Astrocyte (in vitro differentiated cells and primary cell): ENCODE measurements around the gene SUN5. TPM values are rescaled to one million over a fixed set of nuclear protein-coding genes. Genes with fewer than 3 reads are reported as not detected.

ENCODE experiments used
- DNase-seq: peaks from one replicate; pipeline ENCODE4 v3.0.0-alpha.2; 2010; ENCODE audit warnings: low read depth
- FAIRE-seq: peaks from 2 replicates; lab custom pipeline; 2011; peaks lifted over from hg19 to GRCh38; lab: Jason Lieb, UNC
- H2AFZ ChIP-seq: 2 replicates; pipeline ENCODE4 v1.6.0; 2012; ENCODE audit warnings: low read depth, low read length, inconsistent platforms
- H3K27ac ChIP-seq: 2 replicates; pipeline ENCODE4 v1.5.1; 2011; ENCODE audit warnings: low read depth, low read length, inconsistent platforms
- H3K27me3 ChIP-seq: 2 replicates; pipeline ENCODE4 v1.6.0; 2011; ENCODE audit warnings: low read length, inconsistent platforms; ENCODE audit not compliant: insufficient read depth
- H3K36me3 ChIP-seq: 2 replicates; pipeline ENCODE4 v1.5.1; 2011; ENCODE audit warnings: low read length, inconsistent platforms; ENCODE audit not compliant: insufficient read depth
- H3K4me1 ChIP-seq: 2 replicates; pipeline ENCODE4 v1.5.1; 2011; ENCODE audit warnings: low read length, inconsistent platforms; ENCODE audit not compliant: insufficient read depth
- H3K4me2 ChIP-seq: 2 replicates; pipeline ENCODE4 v1.6.0; 2012; ENCODE audit warnings: low read length, inconsistent platforms
- H3K4me3 ChIP-seq: 2 replicates; pipeline ENCODE4 v1.5.1; 2011; ENCODE audit warnings: low read depth, mild to moderate bottlenecking, low read length, inconsistent platforms; ENCODE audit not compliant: insufficient read depth
- H3K79me2 ChIP-seq: 2 replicates; pipeline ENCODE4 v1.6.0; 2012; ENCODE audit warnings: mild to moderate bottlenecking, low read length, inconsistent platforms; ENCODE audit not compliant: insufficient read depth
- H3K9ac ChIP-seq: 2 replicates; pipeline ENCODE4 v1.6.0; 2012; ENCODE audit warnings: mild to moderate bottlenecking, low read length, inconsistent platforms
- H3K9me3 ChIP-seq: 2 replicates; pipeline ENCODE4 v1.5.1; 2012; ENCODE audit warnings: low read depth, mild to moderate bottlenecking, low read length, inconsistent platforms; ENCODE audit not compliant: insufficient read depth
- H4K20me1 ChIP-seq: 2 replicates; pipeline ENCODE4 v1.6.0; 2012; ENCODE audit warnings: low read length, inconsistent platforms; ENCODE audit not compliant: insufficient read depth
- H3K27ac Mint-ChIP-seq: one replicate; pipeline ENCODE4 v1.8.0; 2021; ENCODE audit warnings: mild to moderate bottlenecking, mixed read lengths; ENCODE audit not compliant: unreplicated experiment
- H3K27me3 Mint-ChIP-seq: one replicate; pipeline ENCODE4 v1.8.0; 2021; ENCODE audit warnings: low read depth, mixed read lengths; ENCODE audit not compliant: unreplicated experiment
- H3K36me3 Mint-ChIP-seq: one replicate; pipeline ENCODE4 v1.8.0; 2021; ENCODE audit warnings: low read depth, mixed read lengths; ENCODE audit not compliant: unreplicated experiment
- H3K4me1 Mint-ChIP-seq: one replicate; pipeline ENCODE4 v1.8.0; 2021; ENCODE audit warnings: low read depth, mixed read lengths; ENCODE audit not compliant: unreplicated experiment
- H3K4me3 Mint-ChIP-seq: one replicate; pipeline ENCODE4 v1.8.0; 2021; ENCODE audit warnings: mild to moderate bottlenecking, moderate library complexity, mixed read lengths; ENCODE audit not compliant: unreplicated experiment
- H3K9me3 Mint-ChIP-seq: one replicate; pipeline ENCODE4 v1.8.0; 2021; ENCODE audit warnings: mild to moderate bottlenecking, mixed read lengths; ENCODE audit not compliant: unreplicated experiment
- CTCF ChIP-seq: IDR thresholded peaks from 2 replicates; pipeline ENCODE4 v1.5.1; 2011; ENCODE audit warnings: low read depth, mild to moderate bottlenecking, inconsistent platforms, low read length, moderate library complexity; ENCODE audit not compliant: insufficient read depth
- EZH2 ChIP-seq: IDR thresholded peaks from 2 replicates; pipeline ENCODE4 v1.6.1; 2012; ENCODE audit warnings: mild to moderate bottlenecking, low read length, inconsistent platforms; ENCODE audit not compliant: insufficient read depth
- total RNA-seq: library from RNA; stranded (reverse); gene quantifications from 2 replicates; pipeline ENCODE4 v1.2.1, GENCODE V29; 2021

Gene SUN5
- total RNA-seq, 1 donor from 2014 or later = not detected

GRCh38 chr20:33043731-33044181, 39.5 kb upstream of the SUN5 start:
- Histone ChIP-seq H3K4me1 (no peaks in the 10 kb centered on the region), H3K4me3 (no peak overlapping the region), H3K27ac (no peak overlapping the region), H4K20me1 (no peaks in the 10 kb centered on the region), H3K9ac (no peak overlapping the region), H3K36me3 (no peaks in the 10 kb centered on the region), H3K9me3 (no peaks in the 10 kb centered on the region), H3K79me2 (no peaks in the 10 kb centered on the region), H3K27me3 (no peaks in the 10 kb centered on the region), H2AFZ (no peak overlapping the region), H3K4me2 (no peak overlapping the region)
- Mint-ChIP-seq H3K4me3 (no peak overlapping the region), H3K9me3 (peaks cover 24% of the 10 kb centered on the region), H3K27ac (no peak overlapping the region), H3K27me3 (peaks cover 30% of the 10 kb centered on the region), H3K36me3 (no peaks in the 10 kb centered on the region), H3K4me1 (no peaks in the 10 kb centered on the region)
- FAIRE-seq = no peak
- TF ChIP-seq CTCF (no peak), EZH2 (no peak)
- DNase-seq = no peak

- Mint-ChIP-seq H3K27ac (no peak overlapping the region), H3K4me3 (no peak overlapping the region), H3K36me3 (no peaks in the 10 kb centered on the region), H3K9me3 (peaks cover 24% of the 10 kb centered on the region), H3K4me1 (no peaks in the 10 kb centered on the region), H3K27me3 (peaks cover 35% of the 10 kb centered on the region)
- H3K4me2 ChIP-seq = no peak overlapping the region
- H2AFZ ChIP-seq = no peak overlapping the region
- H3K27ac ChIP-seq = no peak overlapping the region
- TF ChIP-seq EZH2 (no peak), CTCF (no peak)
- no peaks in the 10 kb centered on the region for H3K9me3 ChIP-seq
- no peaks in the 10 kb centered on the region for H3K4me1 ChIP-seq
- no peaks in the 10 kb centered on the region for H3K27me3 ChIP-seq
- no peak for FAIRE-seq
- H3K4me3 ChIP-seq = no peak overlapping the region
- H3K36me3 ChIP-seq = no peaks in the 10 kb centered on the region
- no peak overlapping the region for H3K9ac ChIP-seq
- DNase-seq = no peak
- no peaks in the 10 kb centered on the region for H3K79me2 ChIP-seq
- H4K20me1 ChIP-seq = no peaks in the 10 kb centered on the region
Observed at GRCh38 chr20:33042983-33043730, 38.9 kb upstream of the SUN5 start.

- DNase-seq = no peak
Observed at GRCh38 chr20:33042430-33042829, 38.2 kb upstream of the SUN5 start.

More at GRCh38 chr20:33042430-33042829, 38.2 kb upstream of the SUN5 start:
- Histone ChIP-seq H3K4me3 (no peak overlapping the region), H2AFZ (no peak overlapping the region), H4K20me1 (no peaks in the 10 kb centered on the region), H3K36me3 (no peaks in the 10 kb centered on the region), H3K27me3 (no peaks in the 10 kb centered on the region), H3K27ac (no peak overlapping the region), H3K4me1 (no peaks in the 10 kb centered on the region), H3K9ac (no peak overlapping the region), H3K79me2 (no peaks in the 10 kb centered on the region), H3K9me3 (no peaks in the 10 kb centered on the region), H3K4me2 (no peak overlapping the region)
- H3K27ac Mint-ChIP-seq = no peak overlapping the region
- H3K9me3 Mint-ChIP-seq = peaks cover 27% of the 10 kb centered on the region
- peaks cover 42% of the 10 kb centered on the region for H3K27me3 Mint-ChIP-seq
- no peaks in the 10 kb centered on the region for H3K4me1 Mint-ChIP-seq
- H3K4me3 Mint-ChIP-seq = no peak overlapping the region
- no peak for FAIRE-seq
- no peaks in the 10 kb centered on the region for H3K36me3 Mint-ChIP-seq
- no peak for TF ChIP-seq EZH2
- no peak for TF ChIP-seq CTCF
